OCI-LY7 (cell line): ENCODE measurements around the gene KAT6B. TPM values are rescaled to one million over a fixed set of nuclear protein-coding genes. Genes with fewer than 3 reads are reported as not detected.

ENCODE experiments used
- BruUV-seq: library from RNA; stranded (reverse); fragments of 400-500 nt; replicated peaks from 2 replicates; lab custom pipeline; 2021; lab: Mats Ljungman, UMichigan
- CTCF ChIA-PET: fragments of 300-600 bp; sonication (Branson Sonifier 250); formaldehyde crosslinking; loops from one replicate; lab custom pipeline; 2022; ENCODE audit warnings: antibody characterized with exemption; ENCODE audit not compliant: unreplicated experiment; lab: Charles Lee
- POLR2A ChIA-PET: fragments of 300-600 bp; sonication (Branson Sonifier 250); formaldehyde crosslinking; loops from one replicate; lab custom pipeline; 2022; ENCODE audit warnings: antibody characterized with exemption; lab: Charles Lee
- DNase-seq: peaks from one replicate; pipeline ENCODE4 v3.0.0-alpha.2; 2015; ENCODE audit warnings: low spot score
- H2AFZ ChIP-seq: fragments of 200-600 bp; sonication (generic), shearing (Covaris generic); 2 replicates; pipeline ENCODE4 v1.6.1; 2014; ENCODE audit warnings: mild to moderate bottlenecking, antibody characterized with exemption, low read length, moderate library complexity
- H3K27ac ChIP-seq: fragments of 200-600 bp; sonication (generic); 2 replicates; pipeline ENCODE4 v1.5.1; 2014; ENCODE audit warnings: mixed run types, low read depth, mild to moderate bottlenecking, moderate library complexity, low read length, inconsistent platforms; ENCODE audit not compliant: poor library complexity, severe bottlenecking
- H3K36me3 ChIP-seq: fragments of 200-600 bp; sonication (generic); 2 replicates; pipeline ENCODE4 v1.6.1; 2014; ENCODE audit warnings: mild to moderate bottlenecking, antibody characterized with exemption, low read length, moderate library complexity, mixed read lengths; ENCODE audit not compliant: insufficient read depth
- H3K4me1 ChIP-seq: fragments of 200-600 bp; sonication (generic); 2 replicates; pipeline ENCODE4 v1.5.1; 2014; ENCODE audit warnings: mild to moderate bottlenecking, low read length; ENCODE audit not compliant: insufficient read depth, poor library complexity, severe bottlenecking
- H3K4me2 ChIP-seq: fragments of 200-600 bp; sonication (generic); 2 replicates; pipeline ENCODE4 v1.6.1; 2014; ENCODE audit warnings: mild to moderate bottlenecking, low read length
- H3K4me3 ChIP-seq: fragments of 200-600 bp; sonication (generic); 2 replicates; pipeline ENCODE4 v1.5.1; 2014; ENCODE audit warnings: mild to moderate bottlenecking, low read depth, low read length; ENCODE audit not compliant: poor library complexity, severe bottlenecking
- H3K79me2 ChIP-seq: fragments of 200-600 bp; sonication (generic); 2 replicates; pipeline ENCODE4 v1.6.1; 2016; ENCODE audit warnings: low read depth, mild to moderate bottlenecking, low read length, moderate library complexity, mixed read lengths; ENCODE audit not compliant: insufficient read depth
- H3K9me2 ChIP-seq: fragments of 200-600 bp; sonication (generic); 2 replicates; pipeline ENCODE4 v1.6.1; 2016; ENCODE audit warnings: mild to moderate bottlenecking, low read length, mixed read lengths; ENCODE audit not compliant: insufficient read depth
- H3K9me3 ChIP-seq: fragments of 200-600 bp; sonication (generic); 2 replicates; pipeline ENCODE4 v1.6.1; 2014; ENCODE audit warnings: mild to moderate bottlenecking, mixed run types, low read length, mixed read lengths
- H4K20me1 ChIP-seq: fragments of 200-600 bp; sonication (generic); 2 replicates; pipeline ENCODE4 v1.6.1; 2014; ENCODE audit warnings: mild to moderate bottlenecking, antibody characterized with exemption, low read length, moderate library complexity, mixed read lengths; ENCODE audit not compliant: insufficient read depth
- CTCF ChIP-seq: fragments of 200-600 bp; sonication (generic); conservative IDR thresholded peaks from 2 replicates; pipeline ENCODE4 v1.5.1; 2014; ENCODE audit warnings: mild to moderate bottlenecking, antibody characterized with exemption, low read length, moderate library complexity, mixed read lengths
- EZH2phosphoT487 ChIP-seq: fragments of 200-600 bp; sonication (generic); IDR thresholded peaks from 2 replicates; pipeline ENCODE4 v1.6.1; 2018; ENCODE audit warnings: low read depth, borderline replicate concordance, mild to moderate bottlenecking, mixed run types, antibody characterized with exemption, low read length, moderate library complexity, mixed read lengths
- intact Hi-C: fragments of 100-400 bp; cut with micrococcal nuclease; formaldehyde crosslinking; loops from one replicate; pipeline ENCODE4 v1.10.0; 2022; ENCODE audit not compliant: unreplicated experiment
- total RNA-seq, 2 experiments: library from RNA; depleted of rRNA in 1 of 2; stranded (reverse); fragments of >200 nt in 1 of 2; shearing (Covaris generic) in 1 of 2; gene quantifications; 2 replicates each; pipeline ENCODE4 v1.2.3, GENCODE V29; 2014 to 2022

Gene KAT6B
- total RNA-seq, 2 experiments from 2014 or later: 20.8 to 40.8 TPM

GRCh38 chr10:74863551-74863950 is 37.2 kb downstream of the KAT6B start:
- no TSS peak for BruUV-seq
- intact Hi-C loops: no loop called here
- ChIA-PET CTCF (no interaction called here), POLR2A (no interaction called here)
- H3K79me2 ChIP-seq: peaks cover 5% of the 10 kb centered on the region; the same call in 1 of the 2 replicates
- TF ChIP-seq EZH2phosphoT487 (no peak), CTCF (no peak)
- H3K9me3 ChIP-seq: no peaks in the 10 kb centered on the region
- H3K4me3 ChIP-seq: no peak overlapping the region
- no peak overlapping the region for H3K4me2 ChIP-seq
- 0 out of 2 replicates have a peak, but pooled peaks cover 3% of the 10 kb centered on the region for H4K20me1 ChIP-seq
- no peaks in the 10 kb centered on the region for H3K9me2 ChIP-seq
- no peaks in the 10 kb centered on the region for H3K4me1 ChIP-seq
- DNase-seq: no peak
- no peak overlapping the region for H3K27ac ChIP-seq
- no peak overlapping the region for H2AFZ ChIP-seq
- no peaks in the 10 kb centered on the region for H3K36me3 ChIP-seq

GRCh38 chr10:74867351-74867750 is 41.0 kb downstream of the KAT6B start:
- CTCF ChIA-PET: no interaction called here
- POLR2A ChIA-PET: interaction anchor here (1.4 kb wide), 1 partner anchor 11 kb away, joined by 7 read pairs; no protein-coding TSS in a partner anchor
- no TSS peak for BruUV-seq

More at GRCh38 chr10:74867351-74867750, 41.0 kb downstream of the KAT6B start:
- no peak for DNase-seq
- H3K36me3 ChIP-seq: no peaks in the 10 kb centered on the region
- intact Hi-C loops: no loop called here
- no peak overlapping the region for H3K27ac ChIP-seq
- no peak for TF ChIP-seq CTCF
- no peak for TF ChIP-seq EZH2phosphoT487
- H3K9me3 ChIP-seq: no peaks in the 10 kb centered on the region
- no peaks in the 10 kb centered on the region; the same call in 1 of the 2 replicates for H3K79me2 ChIP-seq
- H3K9me2 ChIP-seq: no peaks in the 10 kb centered on the region
- no peak overlapping the region for H2AFZ ChIP-seq
- peaks cover 4% of the 10 kb centered on the region for H3K4me1 ChIP-seq
- H4K20me1 ChIP-seq: peaks cover 10% of the 10 kb centered on the region
- H3K4me3 ChIP-seq: no peak overlapping the region
- H3K4me2 ChIP-seq: no peak overlapping the region
